Hepatocyte (in vitro differentiated cells): ENCODE results near the gene VWC2.

Experiments used
- CTCF ChIP-seq: fragments of 200-600 bp; sonication (generic); IDR thresholded peaks from 2 replicates; pipeline ENCODE4 v1.5.1; 2016; ENCODE audit warnings: antibody characterized with exemption, mild to moderate bottlenecking; ENCODE audit not compliant: poor library complexity
- EZH2 ChIP-seq: fragments of 200-600 bp; sonication (generic); IDR thresholded peaks from 2 replicates; pipeline ENCODE4 v1.6.1; 2016; ENCODE audit warnings: antibody characterized with exemption, mild to moderate bottlenecking, borderline replicate concordance

GRCh38 chr7:49790209-49790608 is 16.8 kb downstream of the VWC2 start:
- TF ChIP-seq CTCF: no peak
- TF ChIP-seq EZH2: no peak
